ENCODE results near the gene ENKUR.
"Not testable (repeated sequence)": the region's sequence is repeated elsewhere in the genome, so short reads cannot be mapped to it uniquely, and the experiment has no call there.

The ENKUR gene

DNA sequence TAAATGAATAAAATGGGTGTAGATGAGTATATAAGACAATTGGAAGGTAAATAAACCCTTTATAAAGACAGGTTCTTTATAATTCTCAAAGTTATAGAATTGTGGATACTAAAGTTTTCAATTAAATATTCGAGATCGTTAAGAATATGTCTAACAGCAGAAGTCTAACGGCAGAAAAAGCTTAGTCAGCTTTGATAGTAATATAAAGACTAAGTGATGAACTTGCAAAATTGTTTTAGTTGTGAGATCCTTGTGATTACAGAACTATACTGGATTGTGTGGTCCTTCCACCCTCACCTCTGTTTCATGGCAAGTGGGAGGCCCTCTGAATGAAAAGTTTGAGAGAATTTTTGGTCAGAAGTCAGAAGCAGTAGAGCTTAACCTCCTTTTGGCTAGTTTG lies 2.7 kb upstream of the ENKUR start:
- DNase-seq (ENCODE audit: low spot score): no peak

DNA sequence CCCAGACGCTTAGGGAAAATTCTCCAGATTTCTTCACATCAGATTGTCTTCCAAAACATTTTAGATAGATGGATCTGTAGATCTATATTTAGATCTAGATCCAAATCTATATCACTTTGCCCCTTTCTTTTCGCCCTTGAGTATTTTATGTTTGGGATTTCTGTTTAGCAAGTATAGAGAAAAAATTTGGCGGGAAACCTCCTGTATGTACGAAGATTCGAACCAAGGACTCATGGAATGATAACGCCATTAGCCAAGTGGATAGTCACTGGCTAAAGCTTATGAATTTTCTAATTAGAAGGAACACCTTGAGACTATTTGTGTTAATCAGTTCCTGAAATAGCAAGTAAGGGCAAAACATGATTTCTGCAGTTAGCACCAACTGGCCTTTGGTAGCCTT lies 1.7 kb upstream of the ENKUR start:
- no peak for DNase-seq (ENCODE audit: low spot score)

DNA sequence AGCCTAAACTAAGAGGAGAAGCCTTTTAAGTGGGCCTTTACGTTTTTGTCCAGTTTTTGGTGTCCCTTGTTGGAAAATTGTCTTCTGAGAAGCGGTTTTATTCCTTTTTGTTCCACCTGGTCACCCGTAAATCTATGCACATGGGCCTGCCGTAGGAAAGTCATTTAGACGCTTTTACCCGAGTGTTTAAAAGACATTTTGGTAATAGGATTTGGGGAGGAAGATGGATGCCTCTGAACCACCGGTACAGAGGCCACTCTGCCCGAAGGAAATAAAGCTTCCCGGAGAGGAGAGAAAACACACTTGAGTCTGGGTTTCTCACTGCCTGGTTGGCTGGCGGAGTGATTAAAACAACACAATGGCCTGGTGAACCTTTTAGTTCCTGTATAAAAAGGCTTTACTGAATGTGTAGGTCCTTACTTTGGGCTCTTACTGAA lies 1.2 kb upstream of the ENKUR start:
- no peak for DNase-seq (ENCODE audit: low spot score)

DNA sequence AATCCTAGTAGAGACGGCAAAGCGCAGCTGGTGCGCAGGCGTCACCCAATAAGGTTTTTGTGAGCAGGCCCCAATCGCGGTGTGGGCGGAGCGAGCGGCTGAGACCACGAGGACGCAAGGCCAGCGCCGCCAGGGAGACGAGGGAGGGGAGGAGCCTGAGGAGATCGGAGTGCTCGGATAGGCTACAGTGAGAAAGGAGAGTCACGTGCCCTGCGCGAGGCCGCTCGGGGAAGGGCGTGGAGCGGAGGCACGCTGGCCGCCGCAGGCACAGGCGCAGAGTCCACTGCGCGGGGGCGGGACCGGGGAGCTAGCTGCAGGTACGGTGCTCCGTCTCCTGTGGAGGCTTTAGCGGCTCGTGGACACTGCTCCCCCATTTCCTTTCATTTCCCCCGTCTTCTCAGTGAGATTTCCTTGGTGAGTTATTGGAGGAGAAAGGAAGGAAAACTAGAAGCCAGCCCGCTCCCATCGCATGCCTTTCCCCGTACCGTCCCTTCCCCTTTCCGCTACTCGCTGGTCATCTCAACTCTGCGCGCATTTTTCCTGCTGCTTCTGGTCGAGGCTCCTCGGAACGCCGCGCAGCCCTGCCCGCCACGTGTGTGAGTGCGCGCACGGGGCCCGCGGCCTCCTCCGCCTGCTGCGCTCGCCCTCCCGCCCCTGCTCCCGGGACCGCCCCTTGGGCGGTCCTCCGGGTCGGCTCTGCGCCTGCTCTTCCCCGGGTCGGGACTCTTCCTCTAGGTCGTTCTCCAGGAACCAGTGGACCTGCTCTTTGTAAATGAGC lies 607 bp upstream of the ENKUR start, which contains the start of gene THNSL1:
Gene THNSL1 (plus strand): TSS at position 237 of the 778 bp plus-strand sequence. CDS start 6,612 bp downstream, outside the sequence.
- DNase-seq (ENCODE audit: low spot score): peak; percentile 97

DNA sequence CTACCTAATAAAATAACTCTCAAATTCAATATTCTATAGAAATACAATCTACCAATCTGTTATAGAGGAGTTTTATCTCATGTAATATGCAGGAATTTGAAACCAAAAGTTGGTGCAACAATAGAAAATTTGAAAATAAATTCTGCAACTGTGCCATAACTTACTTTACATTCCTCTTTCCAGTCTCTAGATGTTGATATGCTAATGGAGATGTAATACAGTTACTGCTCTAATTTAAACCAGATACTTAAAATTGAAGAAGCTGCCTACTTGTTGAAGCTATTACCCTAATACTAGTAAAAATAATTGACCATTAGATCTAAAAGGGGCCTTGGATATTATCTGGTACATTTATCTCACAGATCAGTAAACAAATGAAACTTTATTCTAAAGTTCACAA lies 1.4 kb downstream of the ENKUR start:
- no peak for DNase-seq (ENCODE audit: low spot score)

DNA sequence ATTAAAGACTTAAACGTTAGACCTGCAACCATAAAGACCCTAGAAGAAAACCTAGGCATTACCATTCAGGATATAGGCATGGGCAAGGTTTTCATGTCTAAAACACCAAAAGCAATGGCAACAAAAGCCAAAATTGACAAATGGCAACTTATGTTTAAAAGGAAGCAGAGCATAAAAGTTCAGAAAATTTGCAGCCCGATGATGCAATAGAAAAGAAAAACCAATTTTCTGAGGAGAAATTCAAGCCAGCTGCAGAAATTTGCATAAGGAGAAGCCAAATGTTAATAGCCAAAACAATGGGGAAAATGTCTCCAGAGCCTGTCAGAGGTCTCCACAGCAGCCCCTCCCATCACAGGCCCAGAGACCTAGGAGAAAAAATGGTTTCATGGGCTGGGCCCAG lies 4.4 kb downstream of the ENKUR start:
- DNase-seq (ENCODE audit: low spot score): not testable (repeated sequence)

DNA sequence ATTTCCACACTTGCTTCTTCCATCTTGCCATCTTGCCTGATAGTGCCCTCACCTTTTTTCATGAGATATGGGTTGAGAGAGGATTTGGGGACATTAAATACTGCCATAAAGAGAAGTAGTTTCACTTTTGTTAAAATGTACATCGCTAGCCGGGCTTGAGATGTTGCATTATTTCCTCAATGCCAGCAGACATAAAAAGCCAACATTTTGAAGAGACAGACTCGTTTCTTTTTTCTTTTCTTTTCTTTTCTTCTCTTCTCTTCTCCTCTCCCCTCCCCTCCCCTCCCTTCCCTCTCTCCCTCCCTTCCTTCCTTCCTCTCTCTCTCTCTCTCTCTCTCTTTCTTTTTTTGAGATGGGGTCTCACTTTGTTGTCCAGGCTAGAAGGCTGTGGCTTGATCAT lies 17.9 kb downstream of the ENKUR start:
- no peak for DNase-seq (ENCODE audit: low spot score)

DNA sequence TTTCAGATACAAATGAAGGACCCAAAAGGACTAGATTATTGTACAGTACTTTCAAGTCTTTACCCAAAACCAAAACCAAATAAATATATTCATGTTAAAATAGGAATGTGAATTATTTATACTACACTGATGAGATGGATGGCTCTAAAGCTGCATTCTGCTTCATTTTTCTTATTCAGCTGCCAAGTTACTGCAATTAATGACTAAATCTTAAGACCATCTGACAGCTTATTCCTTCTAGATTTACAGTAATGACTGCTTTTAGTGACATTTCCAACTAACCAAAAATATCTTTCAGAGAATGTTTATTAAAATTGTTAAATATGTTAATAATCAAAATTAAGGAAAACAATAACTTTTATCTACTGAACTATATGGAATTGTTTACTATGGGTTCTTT lies 20.9 kb downstream of the ENKUR start:
- no peak for DNase-seq (ENCODE audit: low spot score)

DNA sequence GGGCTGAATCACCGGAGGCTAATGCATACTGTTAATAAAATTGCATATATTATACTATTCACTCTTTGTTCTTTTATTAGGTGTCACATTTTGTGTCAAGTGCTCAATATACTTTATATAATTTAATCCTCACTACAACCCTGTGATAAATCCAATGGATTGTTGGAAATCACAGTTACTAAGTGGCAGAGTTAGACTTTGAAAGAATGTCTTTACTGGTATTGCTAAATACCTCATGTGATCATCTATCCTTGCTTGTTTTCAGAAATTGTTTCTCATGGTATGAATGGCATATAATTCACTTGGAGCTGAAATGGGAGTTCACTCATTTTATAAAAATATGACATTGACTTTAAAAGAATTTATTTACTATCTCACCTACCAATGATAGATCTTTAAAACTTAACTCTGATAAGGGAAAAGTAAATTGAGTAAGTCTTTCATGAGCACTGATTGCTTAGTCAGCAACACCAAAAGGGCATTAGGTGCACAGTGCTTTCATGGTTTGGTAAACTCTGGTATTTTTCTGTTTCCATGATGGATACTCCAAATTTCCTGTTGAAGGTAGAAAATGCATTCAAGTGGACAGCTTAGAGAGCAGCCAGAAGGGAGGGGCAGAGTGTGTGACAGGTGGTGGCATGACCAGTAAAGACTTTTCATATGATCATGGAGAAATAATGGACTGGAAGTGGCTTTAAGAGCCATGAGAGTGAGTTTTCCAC lies 22.6 kb downstream of the ENKUR start:
- DNase-seq (ENCODE audit: low spot score): no peak

DNA sequence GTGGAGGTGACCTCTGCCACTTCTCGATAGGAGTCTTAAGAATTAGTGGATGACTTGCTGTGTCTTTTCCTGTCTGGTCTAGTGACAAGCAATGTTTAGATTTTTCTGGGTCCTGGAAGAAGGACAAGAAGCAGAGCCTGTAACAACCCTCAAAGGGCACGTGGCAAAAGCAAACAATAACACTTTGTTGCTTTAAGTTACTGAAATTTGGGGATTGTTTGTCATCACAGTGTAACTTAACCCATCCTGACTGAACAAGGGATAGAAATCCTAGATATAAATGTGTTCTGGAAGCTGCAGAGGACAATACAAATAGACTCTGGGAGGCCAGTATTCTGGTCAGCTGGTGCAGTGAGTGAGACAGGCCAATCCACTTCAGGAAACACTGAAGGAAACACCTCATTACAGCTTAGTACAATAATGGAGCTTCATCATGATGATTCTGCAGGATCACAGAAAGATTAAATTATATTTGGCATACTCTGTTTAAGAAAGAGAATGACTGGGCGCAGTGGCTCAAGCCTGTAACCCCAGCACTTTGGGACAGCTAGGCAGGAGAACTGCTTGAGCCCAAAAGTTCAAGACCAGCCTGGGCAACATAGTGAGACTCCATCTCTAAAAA lies 23.3 kb downstream of the ENKUR start:
- DNase-seq (ENCODE audit: low spot score): no peak

DNA sequence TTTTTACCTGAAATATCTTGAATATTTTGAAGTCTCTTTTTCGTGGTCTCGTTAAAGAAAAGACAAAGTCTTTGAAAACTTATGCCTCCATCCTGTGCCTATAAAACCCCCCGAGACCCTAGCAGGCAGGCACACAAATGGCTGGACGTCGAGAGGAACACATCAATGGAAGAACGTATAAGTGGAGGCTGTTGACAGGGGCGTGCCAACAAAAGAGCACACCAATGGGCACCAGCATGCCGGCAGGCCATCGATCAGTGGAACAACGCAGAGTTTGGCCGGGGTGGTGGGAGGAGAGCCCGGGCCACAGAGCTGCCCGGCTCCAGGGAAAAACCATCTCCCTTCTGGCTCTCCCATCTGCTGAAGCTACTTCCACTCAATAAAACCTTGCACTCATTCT lies 24.7 kb downstream of the ENKUR start:
- no peak for DNase-seq (ENCODE audit: low spot score)

DNA sequence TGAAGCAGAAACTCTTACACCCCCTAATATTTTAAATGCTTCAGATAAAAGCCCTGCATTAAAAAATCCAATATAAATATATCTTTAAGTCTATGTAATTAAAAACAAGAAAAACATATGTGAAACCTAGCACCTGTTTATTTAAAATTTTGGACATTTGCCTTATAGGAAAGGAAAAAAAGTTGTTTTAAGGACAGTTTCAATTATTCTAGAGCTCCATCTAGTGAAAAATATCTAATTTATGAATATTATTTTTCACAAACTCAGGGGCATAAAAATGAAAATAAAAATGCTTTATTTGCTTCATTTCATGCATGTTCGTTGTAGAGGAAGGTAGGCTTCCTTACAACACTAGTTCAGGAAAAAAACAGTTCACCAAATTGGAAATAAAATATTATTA lies 26.1 kb downstream of the ENKUR start:
- DNase-seq (ENCODE audit: low spot score): no peak

DNA sequence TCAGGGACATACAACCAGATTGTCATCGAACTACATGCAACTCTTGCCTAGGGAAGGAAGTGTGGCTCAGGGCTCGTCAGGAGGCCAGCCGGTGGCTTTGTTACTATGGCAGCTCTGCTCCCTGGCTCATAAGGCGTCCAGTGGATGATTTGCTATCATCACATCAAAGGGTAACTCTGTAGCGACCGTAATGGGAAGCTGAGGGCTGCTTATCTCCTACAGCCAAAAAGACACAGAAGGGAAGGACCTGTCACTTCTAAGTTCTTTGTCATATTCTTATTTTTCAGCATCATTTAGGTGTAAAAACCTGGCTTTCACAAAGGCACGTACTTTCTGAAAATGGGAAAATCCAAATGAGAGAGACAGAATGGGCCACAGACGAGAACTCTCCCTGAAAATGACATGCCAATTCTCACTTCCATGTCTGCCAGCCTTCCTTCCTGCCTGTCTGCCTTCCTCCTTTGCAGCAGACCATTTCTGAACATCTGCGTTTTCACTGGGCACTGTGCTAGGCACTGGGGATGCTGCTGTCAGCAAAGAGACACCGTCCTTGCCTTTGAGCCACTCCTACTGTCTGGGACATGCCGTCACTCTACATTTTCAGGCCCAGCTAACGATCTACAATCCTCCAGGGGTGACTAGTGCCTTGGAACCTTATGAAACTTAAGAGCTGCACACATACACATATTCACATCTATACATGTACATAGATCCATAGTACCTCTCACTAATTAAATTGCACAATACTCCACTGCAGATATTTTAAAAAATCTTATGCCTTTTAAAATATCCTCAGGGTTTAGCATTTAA lies 26.9 kb downstream of the ENKUR start:
- no peak for DNase-seq (ENCODE audit: low spot score)

DNA sequence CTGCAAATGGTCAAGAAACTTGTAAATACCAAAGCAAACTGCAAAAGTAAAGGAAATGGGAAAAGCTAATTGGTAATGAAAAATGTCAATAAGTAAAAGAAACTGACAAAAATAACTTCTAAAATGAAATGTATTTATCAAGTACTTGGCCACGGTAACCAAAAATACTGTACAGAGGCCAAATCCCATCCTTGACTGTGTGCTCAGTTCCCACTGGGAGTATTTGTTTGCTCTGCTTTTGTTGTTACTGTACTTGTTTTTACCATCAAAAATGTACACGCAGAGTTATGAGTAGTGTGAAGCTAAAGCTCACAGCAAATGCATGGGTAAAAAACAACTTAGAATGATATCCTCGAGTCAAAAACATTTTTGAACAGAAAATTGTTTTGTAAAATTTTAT lies 31.1 kb downstream of the ENKUR start:
- DNase-seq (ENCODE audit: low spot score): no peak

DNA sequence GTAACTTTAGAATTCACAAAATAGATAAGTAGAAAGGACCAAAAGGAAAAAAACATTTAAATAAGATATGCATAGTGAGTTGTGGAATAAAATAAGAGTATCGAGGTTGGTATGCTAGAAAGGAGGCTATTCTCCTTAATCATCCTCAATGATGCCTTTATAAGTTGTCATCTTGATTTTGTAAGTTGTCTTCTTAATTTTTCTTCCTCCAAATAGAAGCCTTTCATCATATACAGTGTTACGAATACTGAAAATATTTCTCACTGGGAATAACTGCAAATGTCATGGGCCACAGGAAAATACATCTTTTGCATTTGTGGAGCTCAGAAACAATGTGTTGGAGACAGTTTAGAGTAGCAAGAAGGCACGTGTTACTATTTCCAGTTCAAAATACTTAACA lies 32.0 kb downstream of the ENKUR start:
- DNase-seq (ENCODE audit: low spot score): no peak

DNA sequence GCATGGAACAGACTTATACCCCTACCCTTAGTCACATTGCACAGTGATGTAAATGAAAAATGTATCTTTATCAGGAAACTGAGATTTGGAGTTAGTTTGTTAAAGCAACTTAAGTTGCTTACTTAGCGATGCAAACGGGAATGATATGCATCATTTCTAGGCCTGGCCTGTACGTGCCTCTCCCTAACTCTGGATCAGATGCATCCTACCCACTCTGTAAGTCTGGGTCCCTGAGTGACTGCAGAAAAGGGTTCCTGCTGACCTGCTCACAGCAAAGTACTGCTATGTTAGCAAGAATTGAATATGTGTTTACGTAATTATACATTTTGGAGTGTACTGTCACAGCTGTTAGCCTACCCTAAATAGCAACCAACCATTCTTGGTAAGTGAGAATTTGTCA lies 32.8 kb downstream of the ENKUR start:
- no peak for DNase-seq (ENCODE audit: low spot score)

DNA sequence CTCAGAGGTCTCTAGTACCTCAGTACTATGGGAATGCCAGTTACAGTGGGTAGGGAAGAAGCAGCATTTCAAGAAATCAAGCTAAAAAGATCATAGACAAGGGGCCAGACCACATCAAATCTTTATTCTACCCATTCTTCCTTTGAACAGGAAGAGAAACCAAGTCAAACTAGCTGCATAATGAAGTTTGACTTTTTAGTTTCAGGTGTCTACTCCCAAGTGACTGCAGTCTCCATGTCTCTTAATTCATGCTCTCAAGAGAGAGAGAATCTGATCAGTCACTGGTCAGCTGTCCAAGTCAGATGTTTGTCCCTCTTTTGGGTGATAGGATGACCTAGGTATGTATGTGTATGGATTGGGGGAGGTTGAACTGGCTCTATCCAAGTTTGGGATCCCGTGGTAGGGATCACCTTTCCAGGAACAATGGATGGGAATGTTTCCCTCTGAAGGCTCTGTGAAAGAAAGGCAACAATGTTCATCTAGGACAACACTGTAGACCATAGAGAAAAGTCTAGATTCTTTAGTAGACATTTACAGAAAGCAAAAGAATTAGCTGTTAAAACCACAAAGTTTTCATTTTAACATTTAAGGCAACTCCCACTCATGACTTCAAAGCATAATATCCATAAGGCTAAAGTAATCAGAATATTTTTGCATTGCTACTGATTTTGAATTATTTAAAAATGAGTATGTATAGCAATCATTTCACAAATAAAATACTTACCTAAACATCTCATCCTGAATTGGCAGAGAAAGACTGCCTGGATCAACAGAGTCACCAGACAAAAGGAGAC lies 33.4 kb downstream of the ENKUR start:
- no peak for DNase-seq (ENCODE audit: low spot score)

DNA sequence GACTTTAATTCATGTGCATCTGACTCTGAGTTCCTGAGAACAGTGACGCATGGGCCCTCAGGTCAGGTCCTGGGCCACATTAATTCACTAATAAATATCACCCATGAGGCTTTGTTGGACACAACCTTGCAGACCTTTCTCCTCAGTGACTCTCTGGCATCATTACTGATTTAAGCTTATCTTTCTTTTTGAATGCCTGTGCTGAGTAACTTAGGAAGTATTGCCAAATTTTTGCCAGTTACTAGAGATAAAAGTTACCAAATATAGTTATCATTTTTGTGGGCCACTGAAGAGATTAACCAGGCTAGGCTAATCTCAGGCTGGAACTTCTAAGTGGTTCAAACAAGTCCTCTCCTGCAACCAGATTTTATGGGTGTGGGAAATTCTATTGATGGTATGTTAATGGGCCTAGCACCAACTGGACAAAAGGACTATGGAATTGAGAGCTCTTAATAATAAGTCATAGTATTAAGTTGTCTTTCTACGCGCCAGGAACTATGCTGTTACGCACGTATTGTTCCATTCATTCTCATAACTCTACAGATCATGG lies 34.7 kb downstream of the ENKUR start:
- DNase-seq (ENCODE audit: low spot score): no peak

DNA sequence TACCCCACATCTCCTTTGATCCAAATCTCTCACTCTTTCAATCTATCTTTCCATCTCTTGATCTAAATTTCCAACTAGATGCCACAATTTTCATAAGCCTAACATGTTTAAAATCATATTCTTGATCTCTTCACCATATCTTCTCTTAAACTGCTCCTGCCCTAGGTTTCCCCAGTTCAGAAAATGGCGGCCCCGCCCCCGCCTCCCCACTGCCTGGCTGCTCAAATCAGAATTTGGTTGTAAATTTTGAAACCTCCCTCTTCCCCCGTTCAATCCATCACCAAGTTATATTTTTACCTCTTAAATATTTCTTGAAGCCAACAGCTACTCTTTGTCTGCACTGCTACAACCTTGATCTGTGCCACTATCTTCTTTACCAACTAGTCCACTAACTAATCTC lies 36.3 kb downstream of the ENKUR start:
- DNase-seq (ENCODE audit: low spot score): no peak

DNA sequence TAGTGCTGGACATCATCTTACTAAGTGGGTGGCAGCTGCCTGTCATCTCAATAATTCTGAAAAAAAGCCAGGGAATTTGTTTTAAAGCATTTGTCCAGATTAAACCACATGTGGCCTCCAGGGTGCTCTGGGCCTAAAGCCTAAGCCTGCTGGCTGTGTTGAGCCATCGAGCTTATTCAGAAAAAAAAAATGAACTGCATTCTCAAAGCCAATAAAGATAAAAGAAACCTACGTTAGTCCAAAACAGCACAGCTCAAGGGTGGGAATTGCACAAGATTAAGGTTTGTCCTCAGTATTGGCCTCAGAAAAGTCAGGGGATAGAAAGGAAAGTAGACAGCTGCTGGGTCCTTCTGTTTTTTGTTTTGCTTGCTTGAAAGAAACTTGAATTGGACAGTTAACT lies 41.0 kb downstream of the ENKUR start:
- no peak for DNase-seq (ENCODE audit: low spot score)

DNA sequence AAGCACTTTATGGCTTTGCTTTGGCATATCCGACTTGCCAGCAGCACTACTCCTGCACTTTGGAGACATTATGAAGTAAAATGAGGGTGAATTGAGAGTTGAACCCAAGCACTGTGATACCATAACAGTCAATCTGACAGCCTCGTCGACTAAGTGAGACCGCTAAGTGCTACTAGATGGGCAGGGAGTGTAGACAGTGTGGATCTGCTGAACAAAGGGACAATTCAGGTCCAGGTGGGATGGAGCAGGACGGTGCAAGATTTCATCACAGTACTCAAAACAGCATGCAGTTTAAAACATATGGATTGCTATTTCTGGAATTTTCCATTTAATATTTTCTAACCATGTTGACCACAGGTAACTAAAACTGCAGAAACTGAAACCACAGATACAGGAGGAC lies 42.8 kb downstream of the ENKUR start:
- no peak for DNase-seq (ENCODE audit: low spot score)

Data from hematopoietic multipotent progenitor cell treated with erythropoietin and hydrocortisone succinate and interleukin-3 and kit ligand, for 15 days (in vitro differentiated cells).